Amniotic epithelial cell (primary cell): ENCODE results near the gene WDR64.
A peak's percentile ranks its signal among the peaks of the same experiment; 100 is the strongest.

ENCODE experiments used
- DNase-seq: peaks from one replicate; pipeline ENCODE4 v3.0.0-alpha.2; 2010; ENCODE audit warnings: low read depth

Gene WDR64

GRCh38 chr1:241631674-241632073 lies 20.4 kb upstream of the WDR64 start:
- DNase-seq, result no peak

DNA sequence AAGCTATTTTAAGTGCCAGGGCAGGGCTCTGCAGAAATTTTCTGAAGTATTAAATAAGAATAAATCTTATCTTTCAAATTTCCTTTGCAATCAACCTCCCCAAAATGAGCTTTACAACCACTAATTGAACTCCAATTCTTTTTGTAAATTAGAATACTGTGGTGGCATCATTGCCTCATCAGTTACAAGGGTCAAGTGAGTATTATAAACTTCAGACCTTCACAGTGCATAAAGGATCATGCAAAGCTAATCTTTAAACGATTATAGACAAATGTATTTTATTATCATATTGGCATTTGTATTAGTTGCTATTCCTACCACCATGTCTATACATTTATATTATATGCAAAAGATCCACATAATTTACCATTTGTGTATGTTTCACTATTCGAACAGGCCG lies 19.1 kb upstream of the WDR64 start:
- DNase-seq, result no peak

DNA sequence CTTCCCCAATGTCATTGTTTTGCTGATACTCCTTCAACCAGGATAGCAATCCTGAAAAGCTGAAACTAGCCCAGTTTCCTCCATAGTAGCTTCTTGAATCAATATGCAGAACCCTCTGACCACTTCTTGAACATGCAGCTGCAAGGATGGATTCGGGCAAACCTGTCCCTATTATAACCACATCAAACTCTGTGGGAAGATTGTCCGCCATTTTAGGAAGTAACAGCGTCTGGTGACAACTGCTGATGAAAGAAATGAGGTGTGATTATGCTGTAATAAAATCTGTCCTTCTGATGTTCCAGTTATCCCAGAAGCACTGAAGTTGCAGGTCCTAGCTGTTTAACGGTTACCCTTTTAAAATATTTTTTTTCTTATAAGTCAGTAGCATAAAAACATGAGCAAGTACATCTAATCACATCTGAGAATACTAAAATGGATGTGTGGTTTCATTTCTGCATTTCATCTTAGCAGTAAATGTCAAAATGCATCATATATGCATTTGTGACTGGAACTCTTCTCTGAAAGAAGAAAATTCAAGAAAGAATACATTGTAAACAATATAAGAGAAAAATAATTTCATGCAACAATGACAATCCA lies 16.4 kb upstream of the WDR64 start:
- no peak for DNase-seq

- no peak for DNase-seq
These were observed 15.8 kb upstream of the WDR64 start for GRCh38 chr1:241636291-241636690.

GRCh38 chr1:241637046-241637590 lies 15.0 kb upstream of the WDR64 start:
- DNase-seq, result peak; percentile 14

GRCh38 chr1:241637604-241638003 lies 14.5 kb upstream of the WDR64 start:
- DNase-seq, result peak; percentile 40

- DNase-seq, result no peak
These were observed 13.9 kb upstream of the WDR64 start for GRCh38 chr1:241638099-241638682.

GRCh38 chr1:241638909-241639622 lies 13.0 kb upstream of the WDR64 start:
- peak; percentile 12 for DNase-seq

DNA sequence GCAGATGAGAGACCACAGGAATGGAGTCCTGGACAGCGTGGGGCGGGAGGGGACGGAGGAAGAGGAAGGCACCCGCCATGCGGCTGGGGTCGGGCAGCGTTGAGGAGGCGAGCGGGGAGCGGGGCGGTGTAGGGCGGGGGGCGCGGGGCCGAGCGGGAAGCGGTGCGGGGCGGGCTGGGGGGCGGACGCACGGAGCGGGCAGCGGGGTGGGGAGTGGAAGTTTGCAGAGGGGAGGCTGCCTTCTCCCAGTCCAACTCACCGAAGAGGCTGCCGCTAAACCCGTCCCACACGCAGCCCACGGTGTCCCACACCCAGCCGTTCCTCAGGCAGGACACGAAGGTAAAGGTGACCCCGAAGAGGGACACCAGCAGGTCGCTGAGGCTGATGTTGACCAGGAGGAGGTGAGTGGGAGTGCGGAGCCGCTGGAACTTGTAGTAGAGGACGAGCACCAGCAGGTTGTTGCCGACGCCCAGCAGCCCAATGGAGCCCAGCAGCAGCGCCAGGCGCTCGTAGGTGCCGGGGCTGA lies 12.4 kb upstream of the WDR64 start:
- DNase-seq, result peak; percentile 28

GRCh38 chr1:241640149-241640866 lies 11.8 kb upstream of the WDR64 start, which contains the start of the genes CHML and OPN3:
Gene CHML, minus strand, starts transcription at chr1:241640369. Its CDS starts 4,603 bp downstream, at chr1:241635766.
Gene OPN3, minus strand, starts transcription at chr1:241640369. Its CDS starts 115 bp downstream, at chr1:241640254.
- peak; percentile 79 for DNase-seq

DNA sequence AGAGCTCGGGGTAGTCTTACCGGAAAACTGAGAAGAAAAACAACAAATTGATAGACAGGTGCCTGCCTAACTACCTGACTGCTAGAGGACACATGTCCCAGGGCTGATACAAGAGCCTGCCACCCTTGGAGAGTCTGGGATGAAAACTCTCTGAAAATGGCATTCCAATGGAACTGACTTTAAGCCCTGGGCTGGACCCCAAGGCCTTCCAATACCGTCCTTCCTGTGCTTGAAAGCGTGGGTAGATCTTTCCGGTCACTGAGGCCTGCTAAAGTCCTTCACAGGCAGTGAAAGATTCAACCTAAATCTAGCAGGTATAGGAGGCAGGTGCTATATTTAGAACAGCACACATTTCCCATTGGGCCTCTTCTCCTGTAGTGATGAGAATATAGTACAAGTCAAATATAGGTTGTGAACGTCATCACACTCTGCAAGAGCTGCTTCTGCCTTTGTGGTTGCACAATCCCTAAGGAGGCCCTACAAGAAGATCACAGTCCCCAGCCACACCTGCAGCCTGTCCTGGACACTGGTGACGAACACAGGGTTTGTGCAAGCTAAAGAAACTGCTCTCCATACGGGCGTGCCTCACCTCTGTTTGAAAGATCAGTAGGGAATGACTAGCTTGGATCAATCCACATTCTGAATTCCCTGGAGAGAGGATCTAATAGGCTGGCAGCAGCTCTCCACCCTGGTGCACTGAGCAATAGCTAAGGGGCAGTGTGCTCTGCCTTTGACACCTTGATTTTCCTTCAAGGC lies 11.0 kb upstream of the WDR64 start:
- DNase-seq, result peak; percentile 26

DNA sequence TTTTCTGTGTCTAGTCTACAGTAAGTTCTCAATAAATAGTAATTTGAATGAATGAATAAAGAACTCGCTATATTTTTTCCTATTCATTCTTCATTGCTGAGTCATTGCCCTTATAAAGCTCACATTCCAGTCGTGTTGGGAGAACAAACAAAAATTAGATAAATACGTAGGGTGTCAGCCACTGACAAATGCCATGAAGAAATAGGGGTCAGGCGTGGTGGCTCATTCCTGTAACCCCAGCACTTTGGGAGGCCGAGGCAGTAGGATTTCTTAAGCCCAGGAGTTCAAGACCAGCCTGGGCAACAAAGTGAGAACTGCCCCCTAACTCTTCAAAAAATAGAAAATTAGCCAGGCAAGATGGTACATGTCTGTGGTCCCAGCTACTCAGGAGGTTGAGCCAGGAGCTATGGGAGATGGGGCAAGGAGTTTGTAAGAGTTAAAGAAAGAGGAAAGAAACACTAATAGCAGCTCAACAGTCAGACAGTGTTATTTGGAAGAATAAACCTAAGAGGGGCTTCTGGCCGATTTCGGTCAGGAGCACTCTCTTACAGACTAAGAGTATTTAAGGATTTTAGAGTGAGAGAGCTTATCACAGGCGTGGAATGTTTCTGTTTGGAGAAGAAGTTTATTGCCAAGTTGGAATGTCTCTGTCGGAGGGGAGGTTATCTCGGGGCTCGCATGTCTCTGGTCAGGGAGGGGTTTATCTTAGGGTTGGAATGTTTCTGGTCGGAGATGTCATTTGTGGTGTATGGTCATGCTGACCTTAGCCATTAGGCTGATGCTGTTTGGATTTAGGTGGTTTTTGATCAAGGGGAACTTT lies 10.1 kb upstream of the WDR64 start:
- peak; percentile 79 for DNase-seq

GRCh38 chr1:241642593-241642944 lies 9.5 kb upstream of the WDR64 start:
- DNase-seq, result no peak

- DNase-seq, result no peak
These were observed 7.8 kb upstream of the WDR64 start for GRCh38 chr1:241644259-241644658.

DNA sequence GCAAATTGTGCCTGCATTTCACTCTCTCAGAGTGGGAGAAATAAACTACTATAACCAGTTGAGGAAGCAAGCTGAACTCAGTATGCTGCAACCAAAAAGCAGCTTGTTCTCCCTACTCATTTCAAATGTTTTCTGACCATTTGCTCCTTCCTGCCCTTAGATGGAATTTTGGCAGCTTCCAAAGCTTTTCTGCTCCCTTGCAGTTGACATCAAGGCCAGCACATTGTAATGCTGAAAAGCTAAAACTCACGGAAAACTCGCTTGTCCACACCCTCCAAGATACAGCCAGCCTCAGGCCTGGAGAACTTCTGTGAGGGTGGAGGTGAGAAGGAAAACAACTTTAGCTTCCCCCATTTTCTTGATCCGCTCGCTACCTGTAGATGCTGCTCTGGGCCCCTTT lies 6.9 kb upstream of the WDR64 start:
- DNase-seq, result no peak

GRCh38 chr1:241646201-241646600 lies 5.9 kb upstream of the WDR64 start:
- no peak for DNase-seq

- DNase-seq, result peak; percentile 62
These were observed 4.4 kb upstream of the WDR64 start for GRCh38 chr1:241647658-241648057.

- DNase-seq, result no peak
These were observed 3.9 kb upstream of the WDR64 start for GRCh38 chr1:241648159-241648558.

DNA sequence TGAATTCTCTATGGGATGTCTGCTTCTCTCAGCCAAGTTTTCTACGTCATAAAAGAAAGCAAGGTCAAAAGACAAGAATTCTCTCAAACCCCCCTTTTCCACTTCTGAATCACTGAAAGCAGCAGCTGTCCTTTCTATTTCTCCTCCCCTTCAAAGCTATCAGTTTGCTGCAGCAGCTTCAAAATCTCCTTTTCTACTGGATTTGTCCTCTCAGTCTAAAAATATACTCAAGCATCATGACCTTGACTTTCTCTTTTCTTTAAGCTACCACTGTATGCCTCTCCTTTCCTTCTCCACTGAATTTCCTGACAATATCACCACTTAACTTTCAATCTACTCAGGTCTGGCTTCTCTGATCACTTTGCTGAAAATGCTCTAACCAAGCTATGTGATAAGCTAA lies 1.9 kb downstream of the WDR64 start:
- no peak for DNase-seq

DNA sequence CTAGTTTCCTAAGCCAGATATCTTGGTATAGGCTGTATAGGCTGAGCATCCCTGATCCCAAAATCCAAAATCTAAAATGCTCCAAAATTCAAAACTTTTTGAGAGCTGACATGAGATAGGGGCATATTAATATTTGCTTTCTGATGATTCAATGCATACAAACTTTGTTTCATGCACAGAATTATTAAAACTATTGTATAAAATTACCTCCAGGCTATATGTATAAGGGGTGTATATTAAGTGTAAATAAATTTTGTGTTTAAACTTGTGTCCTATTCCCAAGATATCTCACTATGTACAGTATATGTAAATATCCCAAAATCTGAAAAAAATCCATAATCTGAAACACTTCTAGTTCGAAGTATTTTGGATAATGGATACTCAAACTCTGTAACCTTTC lies 2.6 kb downstream of the WDR64 start:
- DNase-seq, result no peak
